H9 (cell line): ENCODE measurements around the gene AGPAT1. TPM values are rescaled to one million over a fixed set of nuclear protein-coding genes. Genes with fewer than 3 reads are reported as not detected.
"Not testable (repeated sequence)": the region's sequence is repeated elsewhere in the genome, so short reads cannot be mapped to it uniquely, and the experiment has no call there.

Experiments
- DNase-seq: peaks from one replicate; pipeline ENCODE4 v3.0.0-alpha.2; 2017
- H2AFZ ChIP-seq: one replicate; pipeline ENCODE4 v1.6.1; 2013; ENCODE audit warnings: mild to moderate bottlenecking, low read length, control low read depth, moderate library complexity
- H2AK5ac ChIP-seq: 2 replicates; pipeline ENCODE4 v1.6.1; 2013; ENCODE audit warnings: low read length, control low read depth, mixed read lengths; ENCODE audit not compliant: insufficient read length
- H2BK120ac ChIP-seq: one replicate; pipeline ENCODE4 v1.6.1; 2013; ENCODE audit warnings: low read depth, mild to moderate bottlenecking, low read length, control low read depth, inconsistent platforms; ENCODE audit not compliant: poor library complexity, severe bottlenecking
- H2BK12ac ChIP-seq: 2 replicates; pipeline ENCODE4 v1.6.1; 2013; ENCODE audit warnings: low read length, control low read depth, mixed read lengths, low read depth; ENCODE audit not compliant: insufficient read length
- H2BK15ac ChIP-seq: 2 replicates; pipeline ENCODE4 v1.6.1; 2013; ENCODE audit warnings: low read depth, low read length, control low read depth
- H2BK20ac ChIP-seq: one replicate; pipeline ENCODE4 v1.6.1; 2013; ENCODE audit warnings: low read depth, mild to moderate bottlenecking, low read length, control low read depth, inconsistent platforms; ENCODE audit not compliant: poor library complexity, severe bottlenecking
- H2BK5ac ChIP-seq: 2 replicates; pipeline ENCODE4 v1.6.1; 2013; ENCODE audit warnings: low read length, control low read depth, mixed read lengths; ENCODE audit not compliant: insufficient read length
- H3K14ac ChIP-seq: 2 replicates; pipeline ENCODE4 v1.6.1; 2013; ENCODE audit warnings: low read length, control low read depth; ENCODE audit not compliant: insufficient read depth
- H3K18ac ChIP-seq: 2 replicates; pipeline ENCODE4 v1.6.1; 2013; ENCODE audit warnings: low read depth, mild to moderate bottlenecking, mixed read lengths, low read length, control low read depth; ENCODE audit not compliant: insufficient read length
- H3K23ac ChIP-seq: 2 replicates; pipeline ENCODE4 v1.6.1; 2013; ENCODE audit warnings: low read length, control low read depth, mixed read lengths, low read depth; ENCODE audit not compliant: insufficient read length
- H3K23me2 ChIP-seq: 2 replicates; pipeline ENCODE4 v1.6.1; 2013; ENCODE audit warnings: low read depth, mild to moderate bottlenecking, mixed read lengths, low read length, control low read depth; ENCODE audit not compliant: insufficient read length, poor library complexity, severe bottlenecking
- H3K27ac ChIP-seq: 2 replicates; pipeline ENCODE4 v1.5.1; 2013; ENCODE audit warnings: low read length, control low read depth, mixed read lengths, low read depth; ENCODE audit not compliant: insufficient read length
- H3K27me3 ChIP-seq: 2 replicates; pipeline ENCODE4 v1.6.1; 2013; ENCODE audit warnings: low read length, control low read depth, inconsistent platforms; ENCODE audit not compliant: insufficient read depth
- H3K4ac ChIP-seq: 2 replicates; pipeline ENCODE4 v1.6.1; 2013; ENCODE audit warnings: low read depth, mild to moderate bottlenecking, control low read depth, inconsistent platforms, low read length, moderate library complexity
- H3K4me1 ChIP-seq: 2 replicates; pipeline ENCODE4 v1.6.1; 2013; ENCODE audit warnings: low read length, control low read depth, inconsistent platforms; ENCODE audit not compliant: insufficient read depth
- H3K4me2 ChIP-seq: 2 replicates; pipeline ENCODE4 v1.6.1; 2013; ENCODE audit warnings: low read length, control low read depth, mixed read lengths; ENCODE audit not compliant: insufficient read length, insufficient read depth
- H3K56ac ChIP-seq: 2 replicates; pipeline ENCODE4 v1.6.1; 2013; ENCODE audit warnings: low read depth, mild to moderate bottlenecking, mixed read lengths, low read length, control low read depth; ENCODE audit not compliant: insufficient read length
- H3K79me1 ChIP-seq: 2 replicates; pipeline ENCODE4 v1.6.1; 2013; ENCODE audit warnings: low read depth, mild to moderate bottlenecking, moderate library complexity, low read length, control low read depth, inconsistent platforms; ENCODE audit not compliant: insufficient read depth, poor library complexity, severe bottlenecking
- H3K79me2 ChIP-seq: 2 replicates; pipeline ENCODE4 v1.6.1; 2013; ENCODE audit warnings: low read length, control low read depth, inconsistent platforms; ENCODE audit not compliant: insufficient read depth
- H3K9ac ChIP-seq: 2 replicates; pipeline ENCODE4 v1.6.1; 2013; ENCODE audit warnings: low read length, control low read depth, mixed read lengths; ENCODE audit not compliant: insufficient read length; ENCODE audit errors: extremely low read depth
- H3K9me3 ChIP-seq: one replicate; pipeline ENCODE4 v1.6.1; 2013; ENCODE audit warnings: low read depth, low read length, inconsistent platforms; ENCODE audit not compliant: control insufficient read depth
- H3T11ph ChIP-seq: one replicate; pipeline ENCODE4 v1.6.1; 2013; ENCODE audit warnings: mild to moderate bottlenecking, low read length, control low read depth, inconsistent platforms
- H4K20me1 ChIP-seq: one replicate; pipeline ENCODE4 v1.6.1; 2013; ENCODE audit not compliant: control insufficient read depth, insufficient read length, insufficient read depth
- H4K5ac ChIP-seq: 2 replicates; pipeline ENCODE4 v1.6.1; 2013; ENCODE audit warnings: low read depth, mild to moderate bottlenecking, mixed read lengths, low read length, control low read depth; ENCODE audit not compliant: insufficient read length
- H4K8ac ChIP-seq: replicated peaks from 2 replicates; pipeline ENCODE4 v1.6.1; 2013; ENCODE audit warnings: low read length, control low read depth, mixed read lengths, low read depth; ENCODE audit not compliant: insufficient read length
- H4K91ac ChIP-seq: 2 replicates; pipeline ENCODE4 v1.6.1; 2013; ENCODE audit warnings: low read depth, mild to moderate bottlenecking, moderate library complexity, mixed read lengths, low read length, control low read depth; ENCODE audit not compliant: insufficient read length
- H3K27ac Mint-ChIP-seq, 3 experiments: 2 replicates in 2 of 3; 3 replicates in 1 of 3; pipeline ENCODE4 v1.8.0; 2020 to 2021; ENCODE audit warnings: mixed read lengths in 3 of 3, mild to moderate bottlenecking in 1 of 3, moderate library complexity in 1 of 3
- H3K27me3 Mint-ChIP-seq: 2 replicates; pipeline ENCODE4 v1.8.0; 2021; ENCODE audit warnings: low read depth, mild to moderate bottlenecking, moderate library complexity, mixed read lengths
- H3K36me3 Mint-ChIP-seq, 3 experiments: 2 replicates in 2 of 3; 3 replicates in 1 of 3; pipeline ENCODE4 v1.8.0; 2020 to 2021; ENCODE audit warnings: low read depth in 3 of 3, mixed read lengths in 3 of 3; ENCODE audit not compliant: insufficient read depth in 1 of 3
- H3K4me1 Mint-ChIP-seq, 2 experiments: 2 replicates each; pipeline ENCODE4 v1.8.0; 2020; ENCODE audit warnings: mixed read lengths in 2 of 2
- H3K4me3 Mint-ChIP-seq, 2 experiments: 2 replicates in 1 of 2; 3 replicates in 1 of 2; pipeline ENCODE4 v1.8.0; 2020 to 2021; ENCODE audit warnings: mild to moderate bottlenecking in 2 of 2, mixed read lengths in 2 of 2, moderate library complexity in 1 of 2
- H3K9me3 Mint-ChIP-seq, 2 experiments: 2 replicates in 1 of 2; 3 replicates in 1 of 2; pipeline ENCODE4 v1.8.0; 2020; ENCODE audit warnings: mild to moderate bottlenecking in 2 of 2, mixed read lengths in 2 of 2, moderate library complexity in 1 of 2
- CTCF ChIP-seq: fragments of 200-600 bp; sonication (generic); conservative IDR thresholded peaks from 3 replicates; pipeline ENCODE4 v1.8.0; 2021; ENCODE audit warnings: antibody characterized with exemption, mild to moderate bottlenecking
- WGBS: extraction: QIAGEN DNeasy Blood & Tissue Kit; methylation state at CpG from one replicate; pipeline ENCODE4 v1.1.7; 2013; ENCODE audit warnings: missing lambda C conversion rate, low lambda C conversion rate, mixed read lengths; ENCODE audit not compliant: insufficient read length; ENCODE audit errors: extremely low coverage; 5-methylcytosine and 5-hydroxymethylcytosine counted together
- total RNA-seq: library from RNA; stranded (reverse); gene quantifications from 2 replicates; pipeline ENCODE4 v1.2.1, GENCODE V29; 2021

The AGPAT1 gene
- total RNA-seq, 1 experiment from 2014 or later, result 89.5 TPM

GRCh38 chr6:32212076-32212760 is 36.3 kb upstream of the AGPAT1 start:
- no peak overlapping the region for H3K4me3 Mint-ChIP-seq
- Histone ChIP-seq H3K23ac (no peak overlapping the region), H3K4ac (no peak overlapping the region)

GRCh38 chr6:32211432-32211831 is 35.5 kb upstream of the AGPAT1 start:
- not testable (repeated sequence) for H2AFZ ChIP-seq, H3K27ac ChIP-seq, H3K9ac ChIP-seq, H3K9me3 ChIP-seq, H2BK12ac ChIP-seq, H3K18ac ChIP-seq, H3K27me3 ChIP-seq, H3K4me1 ChIP-seq, H3K4me3 Mint-ChIP-seq, H3K79me1 ChIP-seq, H2BK5ac ChIP-seq, H4K91ac ChIP-seq, H3K36me3 Mint-ChIP-seq, H3K14ac ChIP-seq, H3K4me1 Mint-ChIP-seq, H3K4ac ChIP-seq, H3K56ac ChIP-seq, DNase-seq, H2BK20ac ChIP-seq, H2BK120ac ChIP-seq, H3K27me3 Mint-ChIP-seq, H3T11ph ChIP-seq, H2AK5ac ChIP-seq, H4K8ac ChIP-seq, H3K23ac ChIP-seq, H2BK15ac ChIP-seq, H3K79me2 ChIP-seq, H3K4me2 ChIP-seq, H3K27ac Mint-ChIP-seq, H3K23me2 ChIP-seq, H4K20me1 ChIP-seq, H4K5ac ChIP-seq, H3K9me3 Mint-ChIP-seq
- whole genome bisulfite sequencing, result no CpG with 5 or more reads among the region's 4 CpGs

More at GRCh38 chr6:32212076-32212760, 36.3 kb upstream of the AGPAT1 start:
- Mint-ChIP-seq H3K4me1 (no peaks in the 10 kb centered on the region), H3K9me3 (no peaks in the 10 kb centered on the region; a peak in 1 of 5 replicates), H3K36me3 (peaks cover 0 to 1% (median 0%) of the 10 kb centered on the region in 3 experiments; a peak in 1 of 7 replicates), H3K27ac (no peak overlapping the region), H3K27me3 (peaks cover 5% of the 10 kb centered on the region; the same call in 1 of the 2 replicates)
- no peak overlapping the region for H3K27ac ChIP-seq
- peak overlapping the region; percentile 49; the same call in 1 of the 2 replicates for H3K14ac ChIP-seq
- no peak overlapping the region for H4K8ac ChIP-seq
- peaks cover 3% of the 10 kb centered on the region for H3K23me2 ChIP-seq
- H2BK5ac ChIP-seq, result no peak overlapping the region
- H3K27me3 ChIP-seq, result no peaks in the 10 kb centered on the region
- H2BK120ac ChIP-seq, result no peak overlapping the region
- H3K9ac ChIP-seq, result no peak overlapping the region
- WGBS, result no CpG with 5 or more reads among the region's 12 CpGs
- H3K4me2 ChIP-seq, result no peak overlapping the region
- H3K9me3 ChIP-seq, result no peaks in the 10 kb centered on the region
- no peak for TF ChIP-seq CTCF
- no peak for DNase-seq
- no peak overlapping the region for H2BK12ac ChIP-seq
- no peak overlapping the region for H2BK20ac ChIP-seq
- no peaks in the 10 kb centered on the region for H3K79me2 ChIP-seq
- no peaks in the 10 kb centered on the region for H4K20me1 ChIP-seq
- no peak overlapping the region for H2BK15ac ChIP-seq
- H3K18ac ChIP-seq, result no peak overlapping the region
- H3K79me1 ChIP-seq, result no peaks in the 10 kb centered on the region
- H2AK5ac ChIP-seq, result no peak overlapping the region
- no peak overlapping the region for H3K56ac ChIP-seq
- no peaks in the 10 kb centered on the region for H3K4me1 ChIP-seq
- H4K91ac ChIP-seq, result no peak overlapping the region
- no peak overlapping the region for H2AFZ ChIP-seq
- H3T11ph ChIP-seq, result no peak overlapping the region
- H4K5ac ChIP-seq, result no peak overlapping the region
